GM12892 (cell line): ENCODE results near the gene B3GAT2.

Experiments used
- POLR2A ChIP-seq: IDR thresholded peaks from 2 replicates; pipeline ENCODE4 v1.6.1; 2011; ENCODE audit warnings: low read depth, low read length, control low read depth
- POLR2AphosphoS5 ChIP-seq: IDR thresholded peaks from 2 replicates; pipeline ENCODE4 v1.6.1; 2011; ENCODE audit warnings: low read depth, low read length, control low read depth
- TAF1 ChIP-seq: IDR thresholded peaks from 2 replicates; pipeline ENCODE4 v1.6.1; 2011; ENCODE audit warnings: low read depth, mild to moderate bottlenecking, control low read depth, low read length, borderline replicate concordance

DNA sequence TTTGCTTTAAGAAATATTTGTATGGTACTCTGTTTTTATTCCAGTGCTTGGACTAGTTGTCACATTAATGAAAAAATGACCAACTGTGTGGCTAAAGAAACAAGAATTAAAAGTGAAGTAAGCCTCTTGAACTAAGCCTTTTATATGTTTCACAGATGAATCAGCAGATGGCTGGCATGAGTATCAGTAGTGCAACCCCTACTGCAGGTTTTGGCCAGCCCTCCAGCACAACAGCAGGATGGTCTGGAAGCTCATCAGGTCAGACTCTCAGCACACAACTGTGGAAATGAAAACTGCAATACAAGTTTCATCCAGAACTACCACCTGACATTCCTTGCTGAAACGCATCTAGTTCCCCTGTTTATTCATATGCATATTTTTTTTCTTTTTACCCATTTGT is 96.8 kb downstream of the B3GAT2 start:
- no peak for TF ChIP-seq TAF1
- TF ChIP-seq POLR2A = no peak
- no peak for TF ChIP-seq POLR2AphosphoS5
